ENCODE results near the gene NACC1. TPM values are rescaled to one million over a fixed set of nuclear protein-coding genes. Genes with fewer than 3 reads are reported as not detected.

NACC1 gene
- total and polyA plus RNA-seq, 2 of the 8 experiments (the other 6 are each of a cell fraction or from before 2014, with no cell fraction given), result 234 to 301 TPM

DNA sequence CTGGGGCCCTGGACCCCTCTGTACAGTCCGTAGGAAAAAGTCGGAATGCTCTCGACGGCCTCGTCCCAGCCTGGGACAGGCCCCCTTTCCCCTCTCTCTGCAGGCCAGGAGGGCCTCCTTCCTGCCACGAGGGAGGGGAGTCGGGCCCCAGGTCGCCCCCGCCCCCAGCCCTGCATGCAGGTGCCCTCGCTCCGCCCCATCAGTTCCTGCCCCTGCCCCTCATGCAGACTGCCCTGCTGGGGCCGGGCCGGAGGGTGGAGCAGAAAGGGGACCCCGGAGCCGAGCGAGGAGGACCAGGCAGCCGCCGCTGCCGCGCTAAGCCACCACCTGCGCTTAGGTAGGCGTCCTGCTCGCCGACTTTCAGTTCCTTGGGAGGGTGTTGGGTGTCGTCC lies 22.7 kb upstream of the NACC1 start (continued):
- TF ChIP-seq, protein P1, sequence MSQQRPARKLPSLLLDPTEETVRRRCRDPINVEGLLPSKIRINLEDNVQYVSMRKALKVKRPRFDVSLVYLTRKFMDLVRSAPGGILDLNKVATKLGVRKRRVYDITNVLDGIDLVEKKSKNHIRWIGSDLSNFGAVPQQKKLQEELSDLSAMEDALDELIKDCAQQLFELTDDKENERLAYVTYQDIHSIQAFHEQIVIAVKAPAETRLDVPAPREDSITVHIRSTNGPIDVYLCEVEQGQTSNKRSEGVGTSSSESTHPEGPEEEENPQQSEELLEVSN (IDR thresholded peaks at IDR 0.05), result peak; percentile 67
- TF ChIP-seq CREB1 (IDR thresholded peaks at IDR 0.05), result no peak
- no peak for TF ChIP-seq HDAC2 (IDR thresholded peaks at IDR 0.05; ENCODE audit: borderline replicate concordance in 1 of 2, low read depth in 2 of 2, low read length in 2 of 2)
- TF ChIP-seq KDM5A (IDR thresholded peaks at IDR 0.05; ENCODE audit: low read length), result no peak
- TF ChIP-seq RXRA (IDR thresholded peaks at IDR 0.05; ENCODE audit: insufficient read depth, low read depth, low read length), result no peak
- TF ChIP-seq POLR2A (IDR thresholded peaks at IDR 0.05; ENCODE audit: control extremely low read depth in 1 of 2, low read depth in 2 of 2, low read length in 2 of 2), result peak in 1 of 2 experiments; percentile 26; a peak in 1 of 3 replicates
- TF ChIP-seq SP4 (IDR thresholded peaks at IDR 0.05; ENCODE audit: low read length), result no peak
- TF ChIP-seq SIN3A (conservative IDR thresholded peaks at IDR 0.05 in 1 of 2, IDR thresholded peaks at IDR 0.05 in 1 of 2; ENCODE audit: low read depth in 1 of 2, low read length in 2 of 2), result no peak
- no peak for TF ChIP-seq YY1 (IDR thresholded peaks at IDR 0.05; ENCODE audit: low read depth, low read length)
- no peak for TF ChIP-seq GABPA (IDR thresholded peaks at IDR 0.05; ENCODE audit: borderline replicate concordance, insufficient read depth, low read length)
- TF ChIP-seq KDM1A (IDR thresholded peaks at IDR 0.05; ENCODE audit: borderline replicate concordance, low read length), result peak; percentile 51; the same call in 1 of the 2 replicates
- no peak for TF ChIP-seq CEBPB (IDR thresholded peaks at IDR 0.05; ENCODE audit: low read depth, low read length)
- TF ChIP-seq KDM4A (IDR thresholded peaks at IDR 0.05; ENCODE audit: low read depth, low read length, severe bottlenecking), result peak; percentile 22
- TF ChIP-seq TAF7 (optimal IDR thresholded peaks at IDR 0.05; ENCODE audit: borderline replicate concordance, low read depth, low read length), result no peak
- TF ChIP-seq TAF1 (IDR thresholded peaks at IDR 0.05; ENCODE audit: low read depth, low read length), result 0 out of 2 replicates have a peak, but pooled peaks have one; percentile 21
- TF ChIP-seq TBP (IDR thresholded peaks at IDR 0.05; ENCODE audit: low read depth, low read length), result no peak
- TF ChIP-seq POU5F1 (IDR thresholded peaks at IDR 0.05; ENCODE audit: low read depth, low read length), result no peak
- TF ChIP-seq RFX5 (IDR thresholded peaks at IDR 0.05; ENCODE audit: borderline replicate concordance, low read depth, low read length), result no peak
- TF ChIP-seq, protein P2, sequence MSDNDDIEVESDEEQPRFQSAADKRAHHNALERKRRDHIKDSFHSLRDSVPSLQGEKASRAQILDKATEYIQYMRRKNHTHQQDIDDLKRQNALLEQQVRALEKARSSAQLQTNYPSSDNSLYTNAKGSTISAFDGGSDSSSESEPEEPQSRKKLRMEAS (IDR thresholded peaks at IDR 0.05), result peak; percentile 76
- TF ChIP-seq POLR2AphosphoS5 (IDR thresholded peaks at IDR 0.05; ENCODE audit: low read depth, low read length), result no peak

Measured in H1 (cell line).